Measurements from ENCODE around the gene FAM3D. TPM values are rescaled to one million over a fixed set of nuclear protein-coding genes. Genes with fewer than 3 reads are reported as not detected.

The FAM3D gene
- polyA plus RNA-seq, 1 donor (not counting 4 experiments of a cell fraction or from before 2014, with no cell fraction given), result not detected

- dilution Hi-C loops (cut with MboI; ENCODE audit: extremely low pct_ligation_motif_present, low sequenced_read_pairs), result no loop called here
- H4K20me1 ChIP-seq (ENCODE audit: control insufficient read depth, extremely low read depth, insufficient read depth, low read length), result no peaks in the 10 kb centered on the region
- DNase-seq (ENCODE audit: low read depth, low spot score), result no peak
Observed at GRCh38 chr3:58591517-58592510, 74.8 kb downstream of the FAM3D start.

DNA sequence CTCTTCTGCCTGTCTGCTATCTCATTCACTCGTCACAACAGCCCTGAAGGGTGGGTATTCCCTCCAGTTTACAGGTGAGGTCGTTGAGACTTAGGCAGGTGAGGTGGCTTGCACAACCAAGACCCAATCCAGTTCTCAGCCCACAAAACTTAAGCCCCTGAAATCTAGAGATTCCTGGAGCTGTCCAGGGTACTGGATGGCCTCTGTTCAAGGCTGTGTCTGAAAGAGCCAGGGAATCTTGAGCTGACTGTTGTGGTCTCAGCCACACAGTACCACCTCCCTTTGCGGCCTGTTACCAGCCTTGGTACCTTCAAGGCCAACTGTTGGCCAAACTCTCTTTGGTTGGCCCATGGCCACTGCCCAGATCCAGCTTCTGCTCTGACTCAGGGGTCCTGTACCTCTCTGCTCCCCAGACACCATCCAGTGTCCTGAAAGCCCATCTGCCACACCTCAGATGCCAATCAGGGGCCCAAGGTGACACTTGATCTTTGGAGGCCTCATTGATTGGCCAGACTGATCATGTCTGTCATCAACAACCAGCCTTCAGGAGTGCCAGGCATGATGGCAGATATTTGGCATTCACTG lies 78.5 kb downstream of the FAM3D start:
- Histone ChIP-seq H3K27ac (ENCODE audit: control insufficient read depth, insufficient read depth, low read length) (no peak overlapping the region), H2AFZ (ENCODE audit: control insufficient read depth, low read length) (no peak overlapping the region), H3K4me1 (ENCODE audit: control insufficient read depth, extremely low read depth, insufficient read depth, low read length) (peaks cover 10% of the 10 kb centered on the region), H3K9me3 (ENCODE audit: control insufficient read depth, low read depth, low read length) (no peaks in the 10 kb centered on the region), H3K36me3 (ENCODE audit: control insufficient read depth in 2 of 2, extremely low read depth in 1 of 2, insufficient read depth in 2 of 2, low read length in 2 of 2) (no peaks in the 10 kb centered on the region), H3K27me3 (ENCODE audit: control insufficient read depth, extremely low read depth, insufficient read depth, low read length) (peaks cover 29% of the 10 kb centered on the region), H3K79me2 (ENCODE audit: control insufficient read depth, insufficient read depth, low read length) (no peaks in the 10 kb centered on the region), H3K9me1 (ENCODE audit: control insufficient read depth, extremely low read depth, insufficient read depth, low read length) (no peaks in the 10 kb centered on the region), H3K4me3 (ENCODE audit: control insufficient read depth in 2 of 3, extremely low read depth in 1 of 3, insufficient read depth in 2 of 3, low read depth in 1 of 3, low read length in 3 of 3) (no peak overlapping the region), H4K20me1 (ENCODE audit: control insufficient read depth, extremely low read depth, insufficient read depth, low read length) (no peaks in the 10 kb centered on the region), H3K4me2 (ENCODE audit: control insufficient read depth, extremely low read depth, insufficient read depth, low read depth, low read length) (no peak overlapping the region), H3K9ac (ENCODE audit: control insufficient read depth, extremely low read depth, insufficient read depth, low read length) (no peak overlapping the region)
- no peak for TF ChIP-seq EZH2 (IDR thresholded peaks at IDR 0.05; ENCODE audit: low read length)
- no peak for TF ChIP-seq CTCF (optimal IDR thresholded peaks at IDR 0.05 in 1 of 3, IDR thresholded peaks at IDR 0.05 in 1 of 3, conservative IDR thresholded peaks at IDR 0.05 in 1 of 3; ENCODE audit: extremely low read depth in 1 of 3, insufficient read depth in 2 of 3, low read length in 3 of 3)
- FAIRE-seq (no peak), DNase-seq (ENCODE audit: low read depth, low spot score) (no peak)
- dilution Hi-C loops (cut with MboI; ENCODE audit: extremely low pct_ligation_motif_present, low sequenced_read_pairs), result no loop called here

More at GRCh38 chr3:58591517-58592510, 74.8 kb downstream of the FAM3D start:
- Histone ChIP-seq H3K9me3 (ENCODE audit: control insufficient read depth, low read depth, low read length) (no peaks in the 10 kb centered on the region), H3K4me3 (ENCODE audit: control insufficient read depth in 2 of 3, extremely low read depth in 1 of 3, insufficient read depth in 2 of 3, low read depth in 1 of 3, low read length in 3 of 3) (no peak overlapping the region), H3K9ac (ENCODE audit: control insufficient read depth, extremely low read depth, insufficient read depth, low read length) (no peak overlapping the region), H3K79me2 (ENCODE audit: control insufficient read depth, insufficient read depth, low read length) (no peaks in the 10 kb centered on the region), H3K36me3 (ENCODE audit: control insufficient read depth in 2 of 2, extremely low read depth in 1 of 2, insufficient read depth in 2 of 2, low read length in 2 of 2) (no peaks in the 10 kb centered on the region), H3K4me2 (ENCODE audit: control insufficient read depth, extremely low read depth, insufficient read depth, low read depth, low read length) (no peak overlapping the region), H3K27me3 (ENCODE audit: control insufficient read depth, extremely low read depth, insufficient read depth, low read length) (peaks cover 9% of the 10 kb centered on the region), H3K9me1 (ENCODE audit: control insufficient read depth, extremely low read depth, insufficient read depth, low read length) (no peaks in the 10 kb centered on the region), H2AFZ (ENCODE audit: control insufficient read depth, low read length) (no peak overlapping the region), H3K27ac (ENCODE audit: control insufficient read depth, insufficient read depth, low read length) (no peak overlapping the region), H3K4me1 (ENCODE audit: control insufficient read depth, extremely low read depth, insufficient read depth, low read length) (no peaks in the 10 kb centered on the region)
- FAIRE-seq, result no peak
- TF ChIP-seq CTCF (optimal IDR thresholded peaks at IDR 0.05 in 1 of 3, IDR thresholded peaks at IDR 0.05 in 1 of 3, conservative IDR thresholded peaks at IDR 0.05 in 1 of 3; ENCODE audit: extremely low read depth in 1 of 3, insufficient read depth in 2 of 3, low read length in 3 of 3), result no peak

Data from keratinocyte (primary cell).